Loucy (cell line): ENCODE data around the gene TBX15.

Experiments
- H2AFZ ChIP-seq: fragments of 200-600 bp; sonication (generic); 2 replicates; pipeline ENCODE4 v1.6.0; 2016; ENCODE audit warnings: antibody characterized with exemption, mild to moderate bottlenecking, low read length, moderate library complexity
- H3F3A ChIP-seq: fragments of 200-600 bp; 2 replicates; pipeline ENCODE4 v1.6.0; 2016; ENCODE audit warnings: antibody characterized with exemption, low read depth, mild to moderate bottlenecking
- H3K27me3 ChIP-seq: fragments of 200-600 bp; sonication (generic); 2 replicates; pipeline ENCODE4 v1.6.1; 2014; ENCODE audit warnings: low read length, mild to moderate bottlenecking; ENCODE audit not compliant: insufficient read depth, poor library complexity, severe bottlenecking
- H3K36me3 ChIP-seq: fragments of 200-600 bp; sonication (generic); 2 replicates; pipeline ENCODE4 v1.6.1; 2016; ENCODE audit warnings: low read length; ENCODE audit not compliant: insufficient read depth
- H3K4me1 ChIP-seq: fragments of 200-600 bp; sonication (generic); 2 replicates; pipeline ENCODE4 v1.5.1; 2014; ENCODE audit warnings: low read length, mild to moderate bottlenecking; ENCODE audit not compliant: insufficient read depth, poor library complexity, severe bottlenecking
- H3K4me2 ChIP-seq: fragments of 200-600 bp; sonication (generic); 2 replicates; pipeline ENCODE4 v1.6.0; 2014; ENCODE audit warnings: antibody characterized with exemption, low read length, low read depth, mild to moderate bottlenecking; ENCODE audit not compliant: poor library complexity, severe bottlenecking
- H3K4me3 ChIP-seq: fragments of 200-600 bp; sonication (generic); 2 replicates; pipeline ENCODE4 v1.5.1; 2014; ENCODE audit warnings: low read length, mild to moderate bottlenecking, mixed read lengths; ENCODE audit not compliant: poor library complexity, severe bottlenecking
- H3K79me2 ChIP-seq: fragments of 200-600 bp; sonication (generic); 2 replicates; pipeline ENCODE4 v1.6.1; 2014; ENCODE audit warnings: low read length; ENCODE audit not compliant: insufficient read depth
- H3K9ac ChIP-seq: fragments of 200-600 bp; sonication (generic); 2 replicates; pipeline ENCODE4 v1.6.0; 2014; ENCODE audit warnings: mild to moderate bottlenecking, low read depth, low read length, moderate library complexity; ENCODE audit not compliant: poor library complexity, severe bottlenecking
- H3K9me2 ChIP-seq: fragments of 200-600 bp; sonication (generic); replicated peaks from 2 replicates; pipeline ENCODE4 v1.6.1; 2016; ENCODE audit warnings: low read depth, low read length, mixed read lengths
- H3K9me3 ChIP-seq: fragments of 200-600 bp; sonication (generic); 2 replicates; pipeline ENCODE4 v1.6.1; 2014; ENCODE audit warnings: mild to moderate bottlenecking, antibody characterized with exemption, low read length, low read depth; ENCODE audit not compliant: insufficient read depth
- H4K20me1 ChIP-seq: fragments of 200-600 bp; sonication (generic); 2 replicates; pipeline ENCODE4 v1.6.0; 2014; ENCODE audit warnings: antibody characterized with exemption, low read length, mild to moderate bottlenecking; ENCODE audit not compliant: insufficient read depth, poor library complexity, severe bottlenecking
- EZH2phosphoT487 ChIP-seq: fragments of 200-600 bp; IDR thresholded peaks from 2 replicates; pipeline ENCODE4 v1.6.1; 2018; ENCODE audit warnings: antibody characterized with exemption, mild to moderate bottlenecking, moderate library complexity, borderline replicate concordance
- TF ChIP-seq, protein P1 (sequence below): fragments of 200-600 bp; sonication (generic); conservative IDR thresholded peaks from 2 replicates; pipeline ENCODE4 v1.5.1; 2014; ENCODE audit warnings: mild to moderate bottlenecking, antibody characterized with exemption, low read length

The TBX15 gene

GRCh38 chr1:118945489-118945888, 42.7 kb downstream of the TBX15 start:
- Histone ChIP-seq H3F3A (no peaks in the 10 kb centered on the region), H3K4me3 (no peak overlapping the region), H3K79me2 (no peaks in the 10 kb centered on the region), H2AFZ (no peak overlapping the region), H4K20me1 (no peaks in the 10 kb centered on the region), H3K36me3 (no peaks in the 10 kb centered on the region), H3K9me2 (no peaks in the 10 kb centered on the region), H3K4me2 (no peak overlapping the region), H3K4me1 (no peaks in the 10 kb centered on the region), H3K9me3 (no peaks in the 10 kb centered on the region), H3K9ac (no peak overlapping the region), H3K27me3 (no peaks in the 10 kb centered on the region)
- TF ChIP-seq, protein P1, sequence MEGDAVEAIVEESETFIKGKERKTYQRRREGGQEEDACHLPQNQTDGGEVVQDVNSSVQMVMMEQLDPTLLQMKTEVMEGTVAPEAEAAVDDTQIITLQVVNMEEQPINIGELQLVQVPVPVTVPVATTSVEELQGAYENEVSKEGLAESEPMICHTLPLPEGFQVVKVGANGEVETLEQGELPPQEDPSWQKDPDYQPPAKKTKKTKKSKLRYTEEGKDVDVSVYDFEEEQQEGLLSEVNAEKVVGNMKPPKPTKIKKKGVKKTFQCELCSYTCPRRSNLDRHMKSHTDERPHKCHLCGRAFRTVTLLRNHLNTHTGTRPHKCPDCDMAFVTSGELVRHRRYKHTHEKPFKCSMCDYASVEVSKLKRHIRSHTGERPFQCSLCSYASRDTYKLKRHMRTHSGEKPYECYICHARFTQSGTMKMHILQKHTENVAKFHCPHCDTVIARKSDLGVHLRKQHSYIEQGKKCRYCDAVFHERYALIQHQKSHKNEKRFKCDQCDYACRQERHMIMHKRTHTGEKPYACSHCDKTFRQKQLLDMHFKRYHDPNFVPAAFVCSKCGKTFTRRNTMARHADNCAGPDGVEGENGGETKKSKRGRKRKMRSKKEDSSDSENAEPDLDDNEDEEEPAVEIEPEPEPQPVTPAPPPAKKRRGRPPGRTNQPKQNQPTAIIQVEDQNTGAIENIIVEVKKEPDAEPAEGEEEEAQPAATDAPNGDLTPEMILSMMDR: no peak
- TF ChIP-seq EZH2phosphoT487: no peak

DNA sequence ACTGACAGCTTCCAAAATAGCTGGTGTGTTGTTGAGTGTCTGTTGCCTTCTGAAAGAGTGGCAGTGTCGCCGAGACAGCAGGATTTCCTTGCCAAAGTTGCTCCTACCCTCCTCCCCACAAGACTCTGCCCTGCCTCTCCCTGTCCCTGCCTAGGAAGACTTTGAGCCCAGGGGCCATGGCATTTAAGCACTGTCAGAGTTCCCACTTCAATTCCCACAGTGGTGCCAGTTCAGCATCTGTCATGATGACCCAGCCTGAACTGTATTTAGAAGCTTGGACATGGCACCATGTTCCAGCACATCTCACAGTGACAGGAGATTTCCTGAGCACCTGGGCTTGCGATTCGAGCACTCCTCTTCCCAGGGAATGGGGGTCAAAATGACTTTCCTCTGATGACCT, 43.6 kb downstream of the TBX15 start:
- no peak for TF ChIP-seq EZH2phosphoT487
- TF ChIP-seq, protein P1: no peak
- no peak overlapping the region for H3K4me2 ChIP-seq
- no peaks in the 10 kb centered on the region for H3K4me1 ChIP-seq
- H3K79me2 ChIP-seq: no peaks in the 10 kb centered on the region
- H4K20me1 ChIP-seq: no peaks in the 10 kb centered on the region
- H3K9me3 ChIP-seq: no peaks in the 10 kb centered on the region
- no peaks in the 10 kb centered on the region for H3K27me3 ChIP-seq
- no peak overlapping the region for H3K9ac ChIP-seq
- no peak overlapping the region for H3K4me3 ChIP-seq
- H2AFZ ChIP-seq: no peak overlapping the region
- no peaks in the 10 kb centered on the region for H3K9me2 ChIP-seq
- no peaks in the 10 kb centered on the region for H3K36me3 ChIP-seq
- H3F3A ChIP-seq: no peaks in the 10 kb centered on the region

DNA sequence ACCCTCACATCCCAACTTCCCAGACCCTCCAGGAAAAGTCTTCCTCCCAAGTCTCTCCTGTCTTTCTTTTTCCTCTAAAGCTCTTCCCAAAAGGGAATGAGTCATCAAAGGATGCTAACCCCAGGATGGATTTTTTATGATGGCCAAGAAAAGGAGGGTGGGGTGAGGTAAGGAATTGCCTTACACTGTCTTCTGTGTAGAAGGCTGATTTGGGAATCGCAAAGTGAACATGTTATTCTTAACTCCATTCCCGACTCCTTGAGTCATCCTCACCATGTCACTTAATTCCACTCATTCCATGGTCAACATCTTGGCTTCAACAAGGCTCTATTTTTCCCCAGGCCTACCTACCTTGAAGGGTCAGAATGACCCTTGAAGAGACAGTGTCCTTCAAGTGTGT, 44.0 kb downstream of the TBX15 start:
- Histone ChIP-seq H3K4me1 (no peaks in the 10 kb centered on the region), H2AFZ (no peak overlapping the region), H3K4me3 (no peak overlapping the region), H3K9ac (no peak overlapping the region), H3K9me2 (no peaks in the 10 kb centered on the region), H4K20me1 (no peaks in the 10 kb centered on the region), H3K4me2 (no peak overlapping the region), H3K36me3 (no peaks in the 10 kb centered on the region), H3K9me3 (no peaks in the 10 kb centered on the region), H3F3A (no peaks in the 10 kb centered on the region), H3K79me2 (no peaks in the 10 kb centered on the region), H3K27me3 (no peaks in the 10 kb centered on the region)
- no peak for TF ChIP-seq EZH2phosphoT487
- TF ChIP-seq, protein P1: no peak
